ENCODE measurements around the gene SUCO.
"Not testable (repeated sequence)": the region's sequence is repeated elsewhere in the genome, so short reads cannot be mapped to it uniquely, and the experiment has no call there.

Gene SUCO

GRCh38 chr1:172567720-172568119, 34.8 kb downstream of the SUCO start:
- Mint-ChIP-seq H3K27me3 (no peaks in the 10 kb centered on the region), H3K27ac (no peak overlapping the region), H3K4me1 (peaks cover 14% of the 10 kb centered on the region), H3K36me3 (peaks cover 38% of the 10 kb centered on the region), H3K4me3 (no peak overlapping the region), H3K9me3 (no peaks in the 10 kb centered on the region)

- Mint-ChIP-seq H3K4me1 (peaks cover 3% of the 10 kb centered on the region), H3K27ac (no peak overlapping the region), H3K9me3 (no peaks in the 10 kb centered on the region), H3K27me3 (no peaks in the 10 kb centered on the region), H3K4me3 (no peak overlapping the region), H3K36me3 (peaks cover 25% of the 10 kb centered on the region)
Measured at GRCh38 chr1:172574080-172574479, 41.1 kb downstream of the SUCO start.

GRCh38 chr1:172578586-172578985, 45.6 kb downstream of the SUCO start:
- Mint-ChIP-seq H3K4me1 (peaks cover 29% of the 10 kb centered on the region), H3K27ac (no peak overlapping the region), H3K36me3 (peaks cover 13% of the 10 kb centered on the region), H3K4me3 (no peak overlapping the region), H3K27me3 (no peaks in the 10 kb centered on the region), H3K9me3 (no peaks in the 10 kb centered on the region)

- peaks cover 13% of the 10 kb centered on the region for H3K36me3 Mint-ChIP-seq
- H3K9me3 Mint-ChIP-seq: no peaks in the 10 kb centered on the region
- H3K27me3 Mint-ChIP-seq: no peaks in the 10 kb centered on the region
Measured at GRCh38 chr1:172581273-172581672, 48.3 kb downstream of the SUCO start.

GRCh38 chr1:172581779-172582178, 48.8 kb downstream of the SUCO start:
- Mint-ChIP-seq H3K27ac (no peak overlapping the region), H3K27me3 (no peaks in the 10 kb centered on the region), H3K4me3 (no peak overlapping the region), H3K4me1 (peaks cover 36% of the 10 kb centered on the region), H3K9me3 (no peaks in the 10 kb centered on the region), H3K36me3 (peaks cover 13% of the 10 kb centered on the region)

More at GRCh38 chr1:172581273-172581672, 48.3 kb downstream of the SUCO start:
- Mint-ChIP-seq H3K4me1 (peaks cover 36% of the 10 kb centered on the region), H3K4me3 (no peak overlapping the region), H3K27ac (no peak overlapping the region)

- no peaks in the 10 kb centered on the region for H3K9me3 Mint-ChIP-seq
- peaks cover 39% of the 10 kb centered on the region for H3K4me1 Mint-ChIP-seq
- peaks cover 15% of the 10 kb centered on the region for H3K36me3 Mint-ChIP-seq
- H3K27me3 Mint-ChIP-seq: no peaks in the 10 kb centered on the region
- no peak overlapping the region for H3K4me3 Mint-ChIP-seq
- no peak overlapping the region for H3K27ac Mint-ChIP-seq
Measured at GRCh38 chr1:172582889-172583288, 49.9 kb downstream of the SUCO start.

- H3K9me3 Mint-ChIP-seq: no peaks in the 10 kb centered on the region
- peaks cover 20% of the 10 kb centered on the region for H3K36me3 Mint-ChIP-seq
- no peaks in the 10 kb centered on the region for H3K27me3 Mint-ChIP-seq
- H3K27ac Mint-ChIP-seq: peak overlapping the region; percentile 59
- H3K4me1 Mint-ChIP-seq: peaks cover 49% of the 10 kb centered on the region
- H3K4me3 Mint-ChIP-seq: no peak overlapping the region
Measured at GRCh38 chr1:172585348-172585747, 52.4 kb downstream of the SUCO start.

- Mint-ChIP-seq H3K4me3 (no peak overlapping the region), H3K27me3 (no peaks in the 10 kb centered on the region), H3K36me3 (peaks cover 25% of the 10 kb centered on the region), H3K27ac (peak overlapping the region; percentile 30), H3K9me3 (no peaks in the 10 kb centered on the region), H3K4me1 (peaks cover 50% of the 10 kb centered on the region)
Measured at GRCh38 chr1:172585861-172586260, 52.9 kb downstream of the SUCO start.

GRCh38 chr1:172588296-172589291, 55.6 kb downstream of the SUCO start:
- H3K4me3 Mint-ChIP-seq: no peak overlapping the region
- no peaks in the 10 kb centered on the region for H3K9me3 Mint-ChIP-seq
- peaks cover 43% of the 10 kb centered on the region for H3K36me3 Mint-ChIP-seq
- peaks cover 40% of the 10 kb centered on the region for H3K4me1 Mint-ChIP-seq
- H3K27ac Mint-ChIP-seq: peak overlapping the region; percentile 73
- H3K27me3 Mint-ChIP-seq: no peaks in the 10 kb centered on the region

GRCh38 chr1:172589553-172589952, 56.6 kb downstream of the SUCO start:
- no peaks in the 10 kb centered on the region for H3K9me3 Mint-ChIP-seq
- no peaks in the 10 kb centered on the region for H3K27me3 Mint-ChIP-seq
- no peak overlapping the region for H3K27ac Mint-ChIP-seq
- H3K36me3 Mint-ChIP-seq: peaks cover 50% of the 10 kb centered on the region
- H3K4me3 Mint-ChIP-seq: no peak overlapping the region
- H3K4me1 Mint-ChIP-seq: peaks cover 45% of the 10 kb centered on the region

GRCh38 chr1:172591429-172591828, 58.5 kb downstream of the SUCO start:
- H3K27ac Mint-ChIP-seq, H3K4me3 Mint-ChIP-seq, H3K27me3 Mint-ChIP-seq, H3K9me3 Mint-ChIP-seq: not testable (repeated sequence)
- Mint-ChIP-seq H3K4me1 (peaks cover 58% of the 10 kb centered on the region), H3K36me3 (peaks cover 62% of the 10 kb centered on the region)

GRCh38 chr1:172595066-172595465, 62.1 kb downstream of the SUCO start:
- peaks cover 60% of the 10 kb centered on the region for H3K4me1 Mint-ChIP-seq
- not testable (repeated sequence) for H3K27me3 Mint-ChIP-seq, H3K27ac Mint-ChIP-seq, H3K4me3 Mint-ChIP-seq, H3K9me3 Mint-ChIP-seq
- peaks cover 61% of the 10 kb centered on the region for H3K36me3 Mint-ChIP-seq

GRCh38 chr1:172596782-172597181, 63.8 kb downstream of the SUCO start:
- Mint-ChIP-seq H3K36me3 (peaks cover 55% of the 10 kb centered on the region), H3K4me1 (peaks cover 55% of the 10 kb centered on the region), H3K27ac (peak overlapping the region; percentile 51)
- H3K9me3 Mint-ChIP-seq, H3K27me3 Mint-ChIP-seq, H3K4me3 Mint-ChIP-seq: not testable (repeated sequence)

- H3K36me3 Mint-ChIP-seq: peaks cover 30% of the 10 kb centered on the region
- no peaks in the 10 kb centered on the region for H3K27me3 Mint-ChIP-seq
- H3K9me3 Mint-ChIP-seq: no peaks in the 10 kb centered on the region
- no peak overlapping the region for H3K27ac Mint-ChIP-seq
- no peak overlapping the region for H3K4me3 Mint-ChIP-seq
- H3K4me1 Mint-ChIP-seq: peaks cover 47% of the 10 kb centered on the region
Measured at GRCh38 chr1:172599912-172600311, 67.0 kb downstream of the SUCO start.

- H3K9me3 Mint-ChIP-seq: no peaks in the 10 kb centered on the region
- peaks cover 24% of the 10 kb centered on the region for H3K36me3 Mint-ChIP-seq
- H3K4me1 Mint-ChIP-seq: peaks cover 41% of the 10 kb centered on the region
- no peak overlapping the region for H3K4me3 Mint-ChIP-seq
- no peak overlapping the region for H3K27ac Mint-ChIP-seq
- H3K27me3 Mint-ChIP-seq: no peaks in the 10 kb centered on the region
Measured at GRCh38 chr1:172600615-172601014, 67.7 kb downstream of the SUCO start.

- no peak overlapping the region for H3K27ac Mint-ChIP-seq
- peaks cover 36% of the 10 kb centered on the region for H3K4me1 Mint-ChIP-seq
- no peaks in the 10 kb centered on the region for H3K9me3 Mint-ChIP-seq
- no peak overlapping the region for H3K4me3 Mint-ChIP-seq
- no peaks in the 10 kb centered on the region for H3K27me3 Mint-ChIP-seq
- peaks cover 20% of the 10 kb centered on the region for H3K36me3 Mint-ChIP-seq
Measured at GRCh38 chr1:172601046-172601630, 68.2 kb downstream of the SUCO start.

Measured in activated naive CD4-positive, alpha-beta T cell treated with anti-CD3 and anti-CD28 coated beads, Interleukin-2, amount 50 U/mL, for 24 hours (primary cell).